HG02943 (cell line): ENCODE data around the gene SPAG17.

ENCODE experiments used
- ATAC-seq: cut with Tn5 transposase; IDR thresholded peaks from one replicate; pipeline ENCODE4 v1.9.1; 2021; ENCODE audit warnings: mild to moderate bottlenecking, low read depth, moderate library complexity; ENCODE audit not compliant: unreplicated experiment

SPAG17 gene

DNA sequence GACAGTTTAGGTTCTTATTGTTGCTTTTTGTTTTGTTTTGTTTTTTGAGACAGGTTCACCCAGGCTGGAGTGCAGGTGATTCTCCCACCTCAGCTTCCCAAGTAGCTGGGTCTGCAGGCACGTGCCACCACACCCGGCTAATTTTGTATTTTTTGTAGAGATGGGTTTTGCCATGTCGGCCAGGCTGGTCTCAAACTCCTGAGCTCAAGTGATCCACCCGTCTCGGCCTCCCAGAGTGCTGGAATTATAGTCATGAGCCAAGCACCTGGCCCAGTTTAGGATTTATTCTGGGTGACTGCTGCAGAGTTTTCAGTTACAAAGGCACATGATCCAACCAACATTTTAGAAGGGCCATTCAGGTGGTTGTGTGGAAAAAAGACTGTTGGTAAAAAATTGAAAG, 102.0 kb downstream of the SPAG17 start:
- no peak for ATAC-seq

DNA sequence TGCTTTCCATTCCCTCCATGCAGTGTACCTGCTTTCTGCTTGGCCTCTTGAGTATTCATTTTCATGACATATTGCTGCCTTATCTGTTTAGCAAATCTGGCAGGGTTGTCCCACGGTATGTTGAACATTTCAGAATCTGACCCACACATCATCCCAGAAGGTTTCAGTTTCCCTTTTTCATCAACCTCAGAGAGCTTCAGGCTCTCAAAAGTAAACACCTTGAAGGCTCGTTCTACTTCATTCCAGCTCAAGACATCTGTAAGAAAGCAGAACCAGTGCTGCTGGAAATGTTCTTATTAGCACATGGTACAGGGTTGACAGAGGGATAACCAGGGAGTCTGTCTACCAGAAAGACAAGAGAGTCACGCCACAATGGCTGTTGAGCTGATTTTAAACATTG, 103.6 kb downstream of the SPAG17 start:
- ATAC-seq: no peak

DNA sequence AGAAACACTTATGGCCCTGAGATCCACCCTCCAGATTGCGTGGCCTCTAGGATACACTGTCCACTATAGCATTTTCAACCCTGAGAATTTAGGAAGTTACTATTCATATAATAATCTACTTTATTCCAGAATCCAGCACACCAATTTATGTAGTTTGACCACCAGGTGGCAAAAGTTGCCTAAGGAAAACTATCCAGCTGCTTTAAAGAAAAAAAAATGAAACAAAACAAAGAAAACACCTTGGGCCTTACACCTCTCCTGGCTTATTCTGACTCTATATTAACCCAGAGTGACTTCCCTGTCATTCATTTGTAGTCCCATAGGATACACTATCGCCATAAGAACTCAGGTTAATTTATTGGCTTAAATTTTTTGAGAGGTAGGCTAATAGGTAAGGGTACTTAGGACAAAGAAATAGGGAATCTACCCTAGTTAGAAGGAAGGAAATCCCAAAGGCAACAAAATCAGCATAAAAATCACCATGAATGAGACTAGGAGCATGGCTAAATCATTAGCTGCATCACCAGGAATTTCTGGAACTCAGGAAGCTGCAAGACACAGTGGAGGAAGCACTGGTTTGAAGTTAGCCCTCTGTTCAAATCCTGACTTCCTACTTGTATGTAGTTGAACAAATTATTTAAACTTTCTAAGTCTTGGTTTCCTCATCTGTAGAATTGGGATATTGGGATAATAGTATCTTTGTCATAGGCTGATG, 107.5 kb downstream of the SPAG17 start:
- no peak for ATAC-seq

DNA sequence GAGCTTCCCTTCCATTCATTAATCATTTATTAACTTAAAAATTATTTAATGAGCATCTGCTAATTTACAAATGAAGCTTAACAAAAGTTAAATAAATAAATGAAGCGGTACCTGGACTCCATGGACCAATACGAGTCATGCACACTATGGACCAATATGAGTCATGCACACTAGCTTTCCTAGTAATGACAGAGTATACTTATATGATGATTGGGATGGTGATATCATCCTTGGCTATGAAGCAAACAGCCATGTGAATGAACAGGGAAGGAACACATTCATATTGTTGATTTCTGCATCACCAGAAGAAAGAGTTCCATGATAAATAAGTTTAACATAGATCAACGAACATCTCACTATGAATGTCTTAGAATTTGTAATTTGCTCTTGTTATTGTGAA, 109.9 kb downstream of the SPAG17 start:
- no peak for ATAC-seq

DNA sequence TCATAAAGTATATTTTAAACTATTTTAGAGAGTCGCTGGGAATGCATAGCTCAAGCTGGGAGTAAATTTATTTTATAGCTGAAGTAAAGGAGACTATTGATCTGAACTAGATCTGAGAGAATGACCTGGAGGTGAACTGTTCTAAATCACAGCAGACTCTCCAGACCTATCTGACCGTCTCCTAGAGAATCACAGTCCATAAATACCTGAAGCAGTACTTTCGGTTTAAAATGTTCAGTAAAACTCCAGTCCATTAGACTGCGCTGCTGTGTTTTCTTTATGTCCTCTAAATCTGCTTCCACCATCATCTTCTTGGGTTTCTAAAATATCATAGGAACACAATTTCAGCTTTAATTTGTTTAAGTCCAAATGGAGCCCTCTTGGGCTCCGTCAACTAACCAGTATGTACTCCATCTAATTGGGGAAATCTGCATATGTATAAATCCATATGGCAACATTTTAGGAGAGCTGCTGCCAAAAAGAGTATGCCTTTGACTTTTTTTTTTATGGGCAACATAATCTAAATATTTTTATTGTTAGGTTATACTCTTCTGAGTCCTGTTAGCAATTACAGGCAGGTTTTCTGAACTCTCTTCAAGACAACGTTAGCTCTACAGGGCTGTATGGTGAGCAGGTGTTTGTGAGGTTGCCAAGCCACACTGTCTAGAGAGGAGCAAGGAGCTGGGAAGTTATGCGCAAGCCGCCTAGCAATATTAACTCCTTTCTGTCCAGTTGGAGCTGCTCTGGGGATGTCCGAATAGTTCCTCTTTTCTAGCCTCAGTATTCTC, 111.2 kb downstream of the SPAG17 start:
- no peak for ATAC-seq

DNA sequence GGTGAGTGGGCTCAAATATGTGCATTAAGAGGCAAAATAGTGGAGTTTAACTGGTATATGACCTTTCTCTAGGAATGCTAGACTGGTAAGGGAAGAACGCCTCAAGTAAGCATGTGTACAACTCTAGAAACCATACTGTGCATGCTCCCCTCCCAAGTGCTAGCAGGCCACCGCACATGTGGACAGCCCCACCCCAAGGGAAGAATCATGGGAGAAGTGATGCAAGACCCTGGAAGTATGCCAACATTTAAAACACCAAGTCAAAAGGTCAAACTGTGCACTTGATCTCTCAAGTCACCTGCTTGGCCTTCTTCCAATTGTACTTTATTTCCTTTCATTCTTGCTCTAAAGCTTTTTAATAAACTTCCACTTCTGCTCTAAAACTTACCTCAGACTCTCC, 135.0 kb downstream of the SPAG17 start:
- ATAC-seq: no peak

DNA sequence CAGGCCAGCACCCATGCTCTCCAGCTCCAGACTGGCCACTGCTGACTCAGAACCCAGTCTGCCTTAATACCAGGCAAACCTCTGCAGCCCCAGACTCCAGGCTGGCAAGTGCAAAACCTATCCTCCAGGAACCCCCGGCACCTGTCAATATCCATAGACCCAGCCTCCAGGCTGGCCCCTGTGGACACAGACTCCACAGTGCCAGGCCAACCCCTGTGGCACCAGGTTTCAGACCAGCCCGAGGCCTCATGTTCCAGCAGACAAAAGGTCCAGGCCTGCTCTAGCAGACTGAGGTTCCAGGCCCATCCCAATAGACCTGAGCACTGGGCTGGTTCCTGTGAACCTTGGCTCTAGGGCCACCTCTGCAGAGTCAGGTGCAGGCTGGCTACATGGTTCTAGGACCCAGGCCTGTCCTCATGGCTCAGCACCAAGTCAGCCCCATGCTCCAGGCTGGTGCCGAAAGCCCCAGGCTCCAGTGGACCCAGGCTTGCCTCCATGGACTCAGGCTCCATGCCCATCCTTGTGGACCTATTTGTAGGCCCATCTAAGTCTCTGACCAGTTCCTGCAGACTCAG, 137.3 kb downstream of the SPAG17 start:
- no peak for ATAC-seq

DNA sequence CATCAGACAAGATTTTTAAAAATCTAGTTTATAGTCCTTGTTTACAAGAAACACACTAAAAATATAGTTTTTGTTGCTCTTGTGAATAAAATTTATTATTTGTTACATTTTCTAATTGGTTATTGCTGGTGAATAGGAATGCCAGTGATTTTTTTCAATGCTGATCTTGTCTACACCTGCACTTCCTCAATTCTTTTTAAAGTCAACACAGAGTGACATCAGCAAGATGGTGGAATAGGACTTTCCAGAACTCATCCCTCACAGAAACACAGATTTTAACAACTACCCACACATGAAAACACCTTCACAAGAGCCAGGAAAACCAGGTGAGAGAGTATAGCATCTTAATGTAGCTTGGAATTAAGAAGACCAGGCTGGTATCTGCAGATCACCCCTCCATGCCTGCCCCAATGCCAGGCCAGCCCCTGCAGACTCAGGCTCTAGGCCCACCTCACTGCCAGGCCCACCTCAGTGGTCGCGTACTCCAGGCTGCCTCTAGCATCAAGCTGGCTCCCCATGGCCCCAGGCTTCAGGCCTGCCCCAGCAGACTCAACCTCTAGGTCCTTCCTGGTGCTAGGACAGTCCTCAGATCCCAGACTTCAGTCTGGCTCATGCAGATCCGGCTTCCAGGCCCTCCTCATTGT, 137.9 kb downstream of the SPAG17 start:
- no peak for ATAC-seq

DNA sequence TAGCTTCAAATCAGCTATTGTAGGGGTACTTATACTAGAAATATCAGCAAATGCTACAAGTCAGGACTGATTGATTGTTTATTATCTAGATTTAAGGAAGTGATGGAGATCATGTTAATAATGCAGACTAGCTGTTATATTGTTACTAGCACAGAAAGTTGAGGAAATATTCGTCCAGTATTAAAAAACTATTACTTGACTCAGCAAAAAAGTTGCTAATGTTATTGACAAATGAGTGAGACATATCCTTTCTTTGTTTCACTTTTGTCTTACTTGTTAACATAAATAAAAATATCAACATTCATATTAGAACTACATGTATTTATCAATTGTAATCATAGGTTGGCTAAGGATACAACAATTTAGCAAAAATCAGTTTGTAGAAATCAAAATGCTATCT, 141.4 kb downstream of the SPAG17 start:
- ATAC-seq: no peak

DNA sequence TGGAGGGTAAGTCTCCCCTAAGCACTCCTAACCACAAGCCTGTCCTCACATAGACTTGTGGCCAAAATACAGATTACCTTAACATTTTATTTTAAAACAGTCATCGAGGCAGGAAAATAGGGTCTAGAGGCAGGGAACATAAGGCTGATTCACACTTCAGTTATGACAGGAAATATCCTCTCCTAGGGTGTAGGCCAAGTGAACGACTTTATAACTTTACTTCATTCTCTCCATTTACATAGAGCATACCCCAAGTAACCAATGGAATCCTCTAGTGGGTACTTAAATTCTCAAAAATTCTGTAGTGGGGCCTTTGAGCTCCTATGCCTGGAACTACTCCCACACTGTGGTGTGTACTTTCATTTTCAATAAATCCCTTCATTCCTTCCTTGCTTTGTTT, 142.5 kb downstream of the SPAG17 start:
- ATAC-seq: no peak

DNA sequence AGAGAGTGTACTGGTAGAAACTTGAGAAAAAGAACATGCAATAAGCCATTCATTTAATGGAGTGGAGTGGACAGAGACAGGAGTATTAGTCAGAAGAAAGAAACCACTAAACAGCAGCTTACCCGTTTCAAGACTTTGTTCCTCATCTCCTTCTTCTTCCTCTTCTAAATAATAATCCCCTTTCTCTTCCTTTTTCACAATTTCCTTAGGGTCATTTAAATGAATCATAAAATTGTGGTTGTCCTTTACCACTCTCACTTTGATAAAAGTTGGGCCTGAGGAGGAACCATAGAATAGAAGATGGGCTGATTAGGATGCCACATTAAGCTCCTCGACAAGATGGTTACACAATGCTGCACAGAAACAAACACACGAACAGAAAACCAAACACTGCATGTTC, 145.9 kb downstream of the SPAG17 start:
- ATAC-seq: no peak

DNA sequence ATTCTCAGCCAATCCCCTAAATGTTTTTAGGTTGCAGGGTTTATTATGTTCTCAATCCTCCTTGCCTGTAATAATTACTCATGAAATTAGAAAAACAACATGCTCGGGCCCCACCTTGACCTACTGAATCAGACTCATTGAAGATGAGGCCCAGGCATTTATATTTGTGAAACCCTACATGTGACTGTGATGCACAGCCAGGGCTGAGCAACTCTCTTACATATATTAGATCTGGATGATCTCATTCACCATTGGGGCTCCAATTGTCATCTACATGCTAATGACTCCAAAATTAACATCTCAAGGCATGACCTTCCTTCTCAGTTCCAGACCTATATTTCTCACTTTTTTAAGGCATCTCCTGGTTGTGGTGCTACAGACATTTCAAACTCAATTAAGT, 152.1 kb downstream of the SPAG17 start:
- ATAC-seq: no peak

DNA sequence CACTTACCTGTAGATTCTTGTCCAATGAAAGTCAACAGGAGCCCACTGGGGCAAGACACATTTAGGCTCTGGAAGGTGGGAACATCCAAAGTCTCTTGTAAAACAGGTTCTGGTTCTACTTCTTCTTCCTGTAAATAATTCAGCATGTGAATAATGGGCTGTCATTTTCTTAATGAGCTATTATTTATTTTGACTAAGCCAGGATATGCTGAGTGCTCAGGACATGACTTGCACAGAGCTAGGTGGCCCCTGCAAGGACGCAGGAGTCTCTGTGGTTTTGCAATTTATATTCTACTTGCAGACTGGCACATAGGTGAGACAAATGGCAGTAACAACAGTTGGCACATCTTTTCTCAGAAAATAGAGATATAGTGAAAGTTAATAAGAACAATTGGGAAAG, 156.8 kb downstream of the SPAG17 start:
- no peak for ATAC-seq

DNA sequence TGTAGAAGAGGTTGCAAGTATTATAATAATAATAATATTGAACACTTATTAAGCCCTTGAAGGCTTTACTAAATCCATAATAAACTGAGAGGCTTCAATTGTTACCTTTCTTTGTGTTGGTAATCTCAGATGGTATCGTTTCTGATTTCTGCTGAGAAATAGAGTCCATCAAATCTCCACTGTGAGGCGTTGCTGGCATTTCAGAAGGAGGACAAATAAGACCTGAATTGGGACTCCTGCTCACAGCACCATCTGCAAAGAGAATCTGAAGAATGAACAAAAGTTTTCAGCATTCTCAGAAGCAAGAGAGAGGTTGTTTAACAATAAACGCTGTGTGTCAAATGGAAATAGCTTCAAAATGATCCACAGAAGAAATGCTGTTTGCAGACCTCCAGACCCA, 161.8 kb downstream of the SPAG17 start:
- ATAC-seq: no peak

DNA sequence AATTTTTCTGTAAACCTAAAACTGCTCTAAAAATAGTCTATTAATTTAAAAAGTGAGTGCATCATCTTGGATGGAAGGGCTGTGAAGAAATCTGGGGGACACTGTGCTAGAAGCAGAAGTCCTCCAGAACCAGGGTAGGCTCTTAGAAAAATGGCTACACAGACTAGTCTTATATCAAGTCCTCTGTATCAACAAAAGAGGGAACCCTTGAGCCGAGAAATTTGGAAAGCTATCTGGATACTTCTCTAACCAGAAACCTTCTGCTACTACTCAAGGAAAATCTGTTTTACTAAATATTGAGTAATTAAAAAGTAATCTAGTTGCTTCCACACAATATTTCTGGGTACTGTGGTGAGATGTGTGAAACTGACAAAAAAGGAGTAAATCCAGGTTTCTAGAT, 163.4 kb downstream of the SPAG17 start:
- ATAC-seq: no peak

DNA sequence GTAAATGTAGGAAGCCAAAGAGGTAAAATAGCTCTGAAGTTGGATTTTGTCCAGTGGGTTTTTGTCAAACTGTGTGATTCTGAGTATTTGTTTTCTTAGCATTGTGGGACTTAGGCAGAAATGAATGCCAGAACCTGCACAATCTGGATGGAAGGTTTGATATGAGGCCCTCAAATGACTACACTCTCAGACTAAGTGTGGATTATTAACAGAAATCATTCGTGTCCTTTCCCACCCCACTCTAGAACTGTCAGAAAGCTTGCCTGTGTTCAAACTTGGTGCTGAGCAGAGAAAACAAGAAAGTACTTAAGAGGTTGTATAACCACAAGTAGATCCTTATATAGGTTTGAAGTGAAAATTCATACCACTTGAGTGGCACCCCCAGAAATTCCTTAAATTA, 167.0 kb downstream of the SPAG17 start:
- no peak for ATAC-seq

DNA sequence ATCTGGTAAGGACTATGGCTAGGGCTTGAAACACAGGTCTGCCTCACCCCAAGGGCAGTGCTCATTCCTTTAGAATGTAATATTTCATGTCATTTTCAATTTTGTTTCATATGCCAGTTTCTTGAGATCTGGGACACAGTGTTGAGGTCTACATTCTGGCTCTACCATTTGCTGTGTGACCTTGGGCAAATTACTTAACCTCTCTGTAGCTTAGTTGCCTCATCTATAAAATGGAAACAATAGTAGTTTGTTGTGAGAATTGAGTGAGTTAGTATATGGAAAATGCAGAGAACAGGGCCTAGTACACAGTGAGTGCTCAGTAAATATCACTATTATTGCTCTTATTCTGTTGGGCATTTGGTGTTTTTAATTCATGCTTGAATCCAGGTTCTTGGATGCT, 171.1 kb downstream of the SPAG17 start:
- ATAC-seq: no peak

DNA sequence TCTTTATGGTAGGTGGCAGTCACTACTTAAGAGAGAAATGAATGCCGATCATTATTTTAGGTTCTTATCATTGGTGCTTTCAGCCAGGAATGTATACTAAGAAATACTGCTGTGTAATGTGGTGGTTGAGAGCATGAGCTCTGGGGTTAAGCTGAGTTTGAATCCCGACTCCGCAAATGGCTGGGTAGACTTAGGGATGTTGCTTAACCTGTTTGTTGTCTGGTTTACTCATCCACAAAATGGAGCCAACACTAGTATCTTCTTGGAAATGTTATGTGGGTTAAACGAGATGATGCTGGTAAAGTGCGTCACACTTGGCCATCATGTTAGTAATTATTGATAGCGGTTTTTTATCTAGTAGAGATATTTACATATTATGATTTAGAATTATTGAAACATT, 171.7 kb downstream of the SPAG17 start:
- ATAC-seq: no peak

DNA sequence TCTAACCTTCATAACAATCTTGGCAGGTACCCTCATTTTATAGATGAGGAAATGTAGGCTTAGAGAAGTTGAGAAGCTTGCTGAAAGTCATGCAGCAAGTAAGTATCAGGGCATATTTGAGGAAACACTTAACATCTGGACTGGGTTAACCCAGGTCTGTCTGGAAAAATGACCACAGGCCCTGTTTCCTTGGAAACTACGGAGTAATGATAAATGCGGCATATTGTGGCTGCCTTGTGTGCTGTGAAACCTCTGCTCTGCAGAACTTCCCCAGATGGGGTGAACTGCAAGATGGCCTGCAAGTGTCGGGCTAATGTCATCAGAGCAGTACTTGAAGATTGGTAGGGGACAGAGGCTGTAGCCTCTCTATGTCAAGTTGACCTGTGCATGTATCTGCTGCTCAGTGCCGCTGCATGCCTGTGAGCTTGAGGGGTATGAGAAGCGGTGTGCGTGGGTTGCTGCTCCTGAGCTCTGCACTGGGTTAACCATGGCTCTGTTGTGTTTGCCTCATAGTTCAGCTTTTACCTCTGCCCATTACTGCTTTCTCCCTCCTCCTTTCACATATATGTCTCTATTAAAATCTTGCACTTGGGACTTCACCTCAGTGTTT, 172.4 kb downstream of the SPAG17 start:
- no peak for ATAC-seq

DNA sequence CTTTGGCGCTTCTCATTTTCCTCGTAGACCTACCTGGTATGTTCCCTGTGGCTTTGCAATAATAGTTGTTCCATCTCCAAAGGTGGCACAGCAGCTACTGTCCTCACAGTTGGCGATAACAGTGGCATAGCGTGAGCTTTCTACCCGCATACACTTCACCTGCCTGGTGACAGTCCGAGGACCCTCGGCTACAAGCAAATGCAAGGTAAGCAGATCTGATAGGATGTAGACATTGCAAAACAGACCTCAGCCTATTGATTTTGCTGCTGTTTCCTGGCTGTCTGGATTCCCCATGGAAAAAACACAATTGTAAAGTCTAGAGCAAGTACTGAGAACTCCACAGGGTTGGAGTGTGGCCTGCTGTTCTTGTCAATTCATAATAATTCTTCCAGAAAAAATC, 177.0 kb downstream of the SPAG17 start:
- ATAC-seq: no peak

DNA sequence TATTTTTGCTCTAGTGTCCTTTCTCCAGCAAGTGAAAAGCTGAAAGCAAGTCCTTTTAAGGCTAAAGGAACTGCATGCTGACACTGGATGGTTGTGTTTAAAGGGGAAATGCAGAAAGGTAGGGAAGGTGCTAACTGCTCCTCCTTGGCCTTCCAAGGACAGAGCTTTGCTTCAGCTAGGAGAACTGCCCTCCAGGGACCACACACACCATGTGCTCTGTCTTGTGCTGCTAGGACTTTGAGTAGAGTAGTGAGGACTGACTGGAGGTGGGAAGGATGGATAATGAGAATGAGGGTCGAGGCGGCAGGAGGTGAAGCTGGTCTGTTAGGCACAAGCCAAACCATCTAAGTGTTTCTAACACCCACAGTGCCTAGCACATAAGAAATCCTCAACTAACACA, 177.6 kb downstream of the SPAG17 start:
- no peak for ATAC-seq
